GM19372 (cell line): ENCODE results near the gene TIAM1.

Source experiments
- ATAC-seq: cut with Tn5 transposase; IDR thresholded peaks from one replicate; pipeline ENCODE4 v1.9.1; 2021; ENCODE audit warnings: mild to moderate bottlenecking, low read depth, moderate library complexity; ENCODE audit not compliant: unreplicated experiment

TIAM1 gene

GRCh38 chr21:31293986-31294385 is 50.1 kb downstream of the TIAM1 start:
- ATAC-seq, result no peak

GRCh38 chr21:31290765-31291164 is 53.3 kb downstream of the TIAM1 start:
- ATAC-seq, result no peak

GRCh38 chr21:31289702-31290101 is 54.4 kb downstream of the TIAM1 start:
- no peak for ATAC-seq

DNA sequence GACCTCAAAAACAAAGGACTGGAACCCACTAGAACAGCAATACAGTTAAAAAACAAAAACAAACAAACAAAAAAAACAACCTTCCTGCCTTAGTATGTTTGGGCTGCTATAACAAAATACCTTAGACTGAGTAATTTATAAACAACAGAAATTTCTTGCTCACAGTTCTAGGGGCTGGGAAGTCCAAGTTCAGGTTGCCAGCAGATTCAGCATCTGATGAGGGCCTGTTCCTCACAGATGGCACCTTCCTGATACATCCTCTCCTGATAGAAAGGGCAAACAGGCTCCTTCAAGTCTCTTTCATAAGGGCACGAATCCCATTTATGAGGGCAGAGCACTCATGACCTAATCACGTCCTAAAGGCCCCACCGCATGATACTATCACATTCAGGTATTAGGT is 55.9 kb downstream of the TIAM1 start:
- no peak for ATAC-seq

- ATAC-seq, result no peak
Observed at GRCh38 chr21:31287201-31287600, 56.9 kb downstream of the TIAM1 start.

DNA sequence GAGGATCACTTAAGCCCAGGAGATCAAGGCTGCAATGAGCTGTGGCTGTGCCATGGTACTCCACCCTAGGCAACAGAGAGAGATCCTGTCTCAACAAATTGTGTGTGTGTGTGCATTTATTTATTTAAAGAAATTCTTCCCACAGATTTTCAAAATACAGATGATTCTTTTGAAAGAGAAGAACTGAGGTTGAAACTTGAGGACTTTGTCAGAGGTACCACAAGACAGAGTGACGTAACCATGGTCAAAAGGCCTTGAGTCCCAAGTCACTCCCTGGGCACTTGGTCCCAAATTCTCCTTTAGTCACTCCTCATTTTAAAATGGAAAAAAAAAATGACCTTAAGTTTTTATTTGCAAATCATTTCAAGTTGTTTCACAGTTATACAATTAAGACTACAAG is 57.4 kb downstream of the TIAM1 start:
- no peak for ATAC-seq

GRCh38 chr21:31284797-31285397 is 59.2 kb downstream of the TIAM1 start:
- no peak for ATAC-seq

GRCh38 chr21:31283025-31283424 is 61.0 kb downstream of the TIAM1 start:
- no peak for ATAC-seq

GRCh38 chr21:31282095-31282709 is 61.9 kb downstream of the TIAM1 start:
- ATAC-seq, result no peak

DNA sequence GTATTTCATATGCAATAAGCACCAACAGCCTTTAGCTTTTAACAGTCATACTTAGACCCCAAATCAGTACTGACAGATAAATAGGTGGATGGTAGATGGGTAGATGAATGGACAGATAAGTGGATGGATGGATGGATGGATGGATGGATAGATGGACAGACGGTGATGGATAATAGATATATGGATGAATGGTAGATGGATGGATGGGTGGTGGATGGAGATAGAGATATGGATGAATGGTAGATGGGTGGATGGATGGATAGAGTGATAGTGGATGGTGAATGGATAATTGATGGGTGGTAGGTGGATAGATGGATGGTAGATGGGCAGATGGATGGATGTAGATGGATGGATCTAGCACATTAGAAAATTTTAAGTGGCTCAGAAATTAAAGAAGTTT is 62.5 kb downstream of the TIAM1 start:
- ATAC-seq, result no peak

DNA sequence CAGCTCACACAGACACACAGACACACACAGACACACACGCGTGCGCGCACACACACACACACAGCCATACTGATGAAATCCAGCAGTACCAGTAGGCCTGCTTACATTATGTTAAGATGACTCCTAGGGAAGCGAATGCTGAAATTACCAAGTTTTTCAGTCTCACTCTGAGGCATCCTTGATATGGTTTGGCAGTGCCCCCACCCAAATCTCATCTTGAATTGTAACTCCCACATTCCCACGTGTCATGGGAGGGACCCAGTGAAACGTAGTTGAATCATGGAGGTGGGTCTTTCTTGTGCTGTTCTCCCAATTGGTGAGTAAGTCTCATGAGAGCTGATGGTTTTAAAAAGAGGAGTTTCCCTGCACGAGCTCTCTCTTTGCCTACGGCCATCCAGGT is 64.1 kb downstream of the TIAM1 start:
- ATAC-seq, result no peak

DNA sequence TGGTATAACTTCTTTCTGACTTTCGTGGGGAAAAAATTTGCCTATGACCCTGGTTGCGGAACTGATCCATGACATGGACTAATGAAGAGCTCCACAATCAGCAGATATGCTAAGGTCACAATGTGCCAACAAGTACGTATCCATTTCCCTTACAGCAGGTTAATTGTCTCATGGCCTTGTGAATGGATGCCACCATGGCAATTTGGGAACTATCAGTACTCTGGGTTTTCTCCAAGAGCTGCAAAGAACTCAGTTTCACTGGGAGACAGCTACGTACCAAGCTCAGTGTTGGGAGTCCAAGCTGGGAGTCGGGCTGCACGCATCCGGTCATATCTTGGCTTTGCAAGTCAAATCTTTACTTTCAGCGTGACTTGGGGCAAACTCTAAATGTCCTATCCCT is 64.8 kb downstream of the TIAM1 start:
- ATAC-seq, result no peak

DNA sequence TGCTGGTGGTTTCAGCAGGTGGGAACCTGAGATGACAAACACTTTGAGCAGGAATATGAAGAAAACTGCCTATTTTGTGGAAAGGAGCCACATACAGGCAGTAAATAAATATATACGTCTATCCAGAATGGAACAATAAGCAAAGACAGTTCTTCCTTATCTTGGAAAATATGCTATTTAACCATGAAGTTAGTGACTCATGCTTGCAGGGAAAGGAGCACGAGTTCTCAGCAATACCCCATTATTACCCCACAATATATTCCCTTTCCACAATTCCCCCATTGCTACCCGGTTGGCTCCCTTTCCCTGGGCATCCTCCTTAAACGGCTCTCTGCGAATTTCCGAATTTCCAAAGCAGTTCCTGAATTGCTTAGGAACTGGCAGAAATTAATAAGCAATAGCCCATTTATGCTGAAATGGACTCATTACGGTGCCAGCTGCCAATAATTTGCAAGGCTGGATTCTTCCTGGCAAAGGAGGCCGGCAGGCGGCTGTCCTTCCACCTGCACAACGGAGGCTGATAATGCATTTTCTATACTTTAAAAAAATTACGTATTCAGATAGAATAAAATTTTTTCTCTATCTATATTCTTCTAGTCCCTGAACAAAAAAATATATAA is 65.4 kb downstream of the TIAM1 start:
- ATAC-seq, result no peak

- no peak for ATAC-seq
Observed at GRCh38 chr21:31276663-31277062, 67.4 kb downstream of the TIAM1 start.

GRCh38 chr21:31275901-31276300 is 68.2 kb downstream of the TIAM1 start:
- no peak for ATAC-seq

- no peak for ATAC-seq
Observed at GRCh38 chr21:31273278-31273677, 70.8 kb downstream of the TIAM1 start.

GRCh38 chr21:31268090-31268489 is 76.0 kb downstream of the TIAM1 start:
- no peak for ATAC-seq

DNA sequence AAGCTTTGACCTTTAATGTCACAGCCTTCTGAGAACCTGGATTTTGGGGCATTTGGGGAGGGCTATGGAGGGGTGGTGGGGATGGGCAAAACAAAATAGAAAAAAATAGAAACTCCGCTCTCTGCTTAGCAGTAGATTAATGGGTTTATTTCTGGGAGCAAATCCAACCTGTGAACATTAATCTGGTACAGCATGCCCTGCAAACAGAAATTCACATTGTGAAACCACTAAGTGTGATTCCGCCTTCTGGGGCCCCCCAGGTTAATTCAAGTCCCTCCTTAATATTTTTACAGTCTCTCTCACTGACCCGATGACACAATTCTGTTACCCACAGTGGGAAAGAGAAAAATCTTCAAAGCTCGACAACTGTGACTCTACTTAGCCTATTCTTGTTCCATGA is 76.4 kb downstream of the TIAM1 start:
- ATAC-seq, result no peak

DNA sequence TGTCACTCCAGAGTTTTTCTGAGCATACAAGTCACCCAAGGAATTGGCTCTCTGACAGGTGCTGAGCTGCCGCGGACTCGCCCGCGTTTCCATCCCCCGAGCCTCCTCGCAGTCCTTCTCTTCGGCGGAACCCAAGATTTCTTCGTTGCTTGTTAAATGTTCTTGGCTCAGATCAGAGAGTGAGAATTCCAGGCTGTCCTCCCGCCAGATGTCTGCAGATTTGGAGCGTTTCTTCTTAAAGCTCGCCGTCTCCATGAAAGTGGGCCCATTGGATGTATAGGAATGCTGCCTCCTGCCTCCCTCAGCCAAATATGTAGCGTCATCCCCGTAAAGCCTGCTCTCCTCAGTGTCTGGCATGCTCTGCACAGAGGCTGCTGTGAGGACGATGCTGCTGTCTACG is 77.8 kb downstream of the TIAM1 start:
- no peak for ATAC-seq

DNA sequence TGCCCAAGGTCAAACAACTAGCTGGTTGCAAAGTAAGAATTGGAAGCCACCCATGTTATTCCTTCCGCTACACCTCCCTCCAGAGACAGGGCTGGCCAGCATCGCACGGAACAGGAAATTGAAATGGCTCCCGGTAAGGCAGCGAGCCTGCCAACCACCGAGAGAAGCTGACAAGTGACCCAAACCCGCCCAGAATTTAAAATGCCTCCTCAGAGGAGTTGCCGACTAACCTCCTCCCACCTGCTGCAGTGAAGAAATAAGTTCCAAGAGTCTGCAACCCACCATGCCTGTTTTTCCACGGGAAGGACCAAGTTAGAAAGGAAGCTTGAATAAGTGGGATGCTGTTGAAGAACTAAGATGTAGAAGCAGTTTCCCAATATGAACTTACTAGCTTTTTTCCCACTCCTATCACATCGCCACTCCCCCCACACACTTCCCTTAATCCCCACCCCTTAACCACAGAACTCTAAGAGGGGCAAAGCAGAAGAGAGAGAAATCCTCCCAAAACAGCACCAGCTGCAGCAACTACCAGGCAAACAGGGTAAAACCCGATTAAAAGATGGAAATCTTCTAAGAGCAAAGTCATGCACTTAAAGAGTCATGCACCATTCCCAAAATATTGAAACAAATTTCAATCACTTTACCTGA is 78.6 kb downstream of the TIAM1 start:
- no peak for ATAC-seq

DNA sequence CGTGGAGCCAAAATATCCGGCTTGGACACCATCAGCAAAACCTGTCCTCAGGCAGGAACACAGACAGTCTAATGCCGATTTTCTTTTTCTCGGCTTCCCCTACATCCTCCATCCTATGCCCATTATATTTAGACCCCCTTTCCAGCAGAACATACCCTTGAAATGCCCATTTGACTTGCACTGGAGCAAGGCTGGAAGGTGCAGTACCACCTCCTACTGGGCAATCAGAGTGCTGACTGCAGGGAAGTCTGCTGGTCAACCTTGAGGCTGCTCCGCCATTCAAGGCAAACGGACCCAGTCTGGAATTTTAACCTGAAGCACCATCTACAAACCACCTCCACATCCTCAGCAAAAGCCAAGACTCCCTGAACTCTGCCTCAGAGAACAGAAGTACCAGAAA is 79.5 kb downstream of the TIAM1 start:
- ATAC-seq, result no peak

DNA sequence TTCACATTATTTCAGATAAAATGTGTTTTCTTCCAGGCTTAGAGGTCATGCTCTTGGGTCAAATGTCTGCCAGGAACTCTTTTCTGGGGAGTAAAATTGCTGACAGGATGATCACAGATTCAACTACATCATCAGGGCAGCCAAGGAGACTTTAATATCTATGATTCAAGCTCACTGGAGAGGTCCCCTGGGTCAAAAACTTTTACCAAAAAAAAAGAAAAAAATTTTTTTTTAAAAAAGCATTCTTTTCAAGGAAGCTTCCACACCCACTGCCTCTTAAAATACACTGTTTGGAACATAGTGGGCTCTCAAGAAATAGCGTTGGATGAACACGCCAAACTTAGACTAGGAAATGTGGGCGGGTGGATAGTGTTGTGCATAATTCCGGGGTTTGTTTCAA is 81.3 kb downstream of the TIAM1 start:
- no peak for ATAC-seq
